IMR-90 (cell line): Measurements from ENCODE around the gene SEC14L6. TPM values are rescaled to one million over a fixed set of nuclear protein-coding genes. Genes with fewer than 3 reads are reported as not detected.

Experiments used
- ATAC-seq: fragments of 200-7000 bp; cut with Tn5 transposase; 2 replicates; pipeline ENCODE4 v1.9.1; 2020; ENCODE audit warnings: low read depth, mild to moderate bottlenecking, moderate library complexity
- BruUV-seq: library from RNA; stranded (reverse); fragments of 400-500 nt; replicated peaks from 2 replicates; lab custom pipeline; 2021; lab: Mats Ljungman, UMichigan
- CTCF ChIA-PET: fragments of 300-600 bp; formaldehyde crosslinking; extraction: SDS; loops from one replicate; lab custom pipeline; 2021; ENCODE audit warnings: antibody characterized with exemption; lab: Yijun Ruan, JAX
- POLR2A ChIA-PET: fragments of 300-600 bp; sonication (Branson Sonifier 250); formaldehyde crosslinking; loops from one replicate; lab custom pipeline; 2022; ENCODE audit warnings: antibody characterized with exemption; ENCODE audit not compliant: unreplicated experiment; lab: Charles Lee
- DNase-seq: peaks from one replicate; pipeline ENCODE4 v3.0.0; 2013
- H2AFZ ChIP-seq: replicated peaks from 2 replicates; pipeline ENCODE3; 2013; ENCODE audit warnings: low read length, mild to moderate bottlenecking; ENCODE audit not compliant: poor library complexity
- H2AK5ac ChIP-seq: 2 replicates; pipeline ENCODE4 v1.6.1; 2013; ENCODE audit warnings: low read depth, low read length, inconsistent platforms
- H2AK9ac ChIP-seq: replicated peaks from 2 replicates; pipeline ENCODE3; 2013; ENCODE audit warnings: mild to moderate bottlenecking, low read depth, low read length, moderate library complexity; ENCODE audit not compliant: poor library complexity
- H2BK120ac ChIP-seq: 2 replicates; pipeline ENCODE4 v1.6.1; 2013; ENCODE audit warnings: low read depth, low read length, inconsistent platforms
- H2BK15ac ChIP-seq: 3 replicates; pipeline ENCODE4 v1.6.1; 2013; ENCODE audit warnings: low read depth, low read length, inconsistent platforms
- H2BK20ac ChIP-seq: 2 replicates; pipeline ENCODE4 v1.6.1; 2013; ENCODE audit warnings: low read depth, mild to moderate bottlenecking, inconsistent platforms, low read length, moderate library complexity
- H2BK5ac ChIP-seq: 2 replicates; pipeline ENCODE4 v1.6.1; 2013; ENCODE audit warnings: mild to moderate bottlenecking, low read depth, low read length, inconsistent platforms; ENCODE audit not compliant: poor library complexity, severe bottlenecking
- H3K14ac ChIP-seq: replicated peaks from 2 replicates; pipeline ENCODE4 v1.6.1; 2013; ENCODE audit warnings: low read depth, low read length, inconsistent platforms
- H3K18ac ChIP-seq: 2 replicates; pipeline ENCODE4 v1.6.1; 2013; ENCODE audit warnings: low read depth, low read length, control low read depth
- H3K23ac ChIP-seq: 2 replicates; pipeline ENCODE4 v1.6.1; 2013; ENCODE audit warnings: low read depth, low read length, inconsistent platforms
- H3K27ac ChIP-seq: 2 replicates; pipeline ENCODE4 v1.5.1; 2013; ENCODE audit warnings: mild to moderate bottlenecking, control low read depth, low read length; ENCODE audit not compliant: insufficient read depth
- H3K27me3 ChIP-seq: 2 replicates; pipeline ENCODE4 v1.6.1; 2013; ENCODE audit warnings: low read length; ENCODE audit not compliant: control insufficient read depth, insufficient read depth
- H3K36me3 ChIP-seq: 2 replicates; pipeline ENCODE4 v1.6.1; 2013; ENCODE audit warnings: low read length, mixed read lengths; ENCODE audit not compliant: control insufficient read depth, insufficient read depth
- H3K4ac ChIP-seq: 2 replicates; pipeline ENCODE4 v1.6.1; 2013; ENCODE audit warnings: low read depth, low read length, inconsistent platforms
- H3K4me1 ChIP-seq: 2 replicates; pipeline ENCODE4 v1.6.1; 2013; ENCODE audit warnings: low read length, mixed read lengths; ENCODE audit not compliant: control insufficient read depth, insufficient read depth
- H3K4me2 ChIP-seq: 2 replicates; pipeline ENCODE4 v1.6.1; 2013; ENCODE audit warnings: low read depth, mild to moderate bottlenecking, control low read depth, low read length, moderate library complexity
- H3K4me3 ChIP-seq: 2 replicates; pipeline ENCODE4 v1.5.1; 2013; ENCODE audit warnings: low read depth, mild to moderate bottlenecking, control low read depth, low read length, moderate library complexity; ENCODE audit not compliant: insufficient read depth
- H3K56ac ChIP-seq: 2 replicates; pipeline ENCODE4 v1.6.1; 2013; ENCODE audit warnings: low read length, inconsistent platforms; ENCODE audit not compliant: insufficient read depth; ENCODE audit errors: extremely low read depth
- H3K79me1 ChIP-seq, 2 experiments: 2 replicates each; pipeline ENCODE4 v1.6.1; 2013; ENCODE audit warnings: low read length in 2 of 2, inconsistent platforms in 1 of 2, low read depth in 1 of 2
- H3K9ac ChIP-seq: 2 replicates; pipeline ENCODE4 v1.6.1; 2013; ENCODE audit warnings: low read depth, low read length, control low read depth
- H3K9me1 ChIP-seq: 2 replicates; pipeline ENCODE4 v1.6.1; 2013; ENCODE audit warnings: low read length, inconsistent platforms; ENCODE audit not compliant: insufficient read depth
- H3K9me3 ChIP-seq: 2 replicates; pipeline ENCODE4 v1.6.1; 2013; ENCODE audit warnings: low read length; ENCODE audit not compliant: control insufficient read depth, insufficient read depth
- H4K20me1 ChIP-seq: 2 replicates; pipeline ENCODE4 v1.6.1; 2013; ENCODE audit warnings: low read length, inconsistent platforms; ENCODE audit not compliant: insufficient read depth
- H4K5ac ChIP-seq: 2 replicates; pipeline ENCODE4 v1.6.1; 2013; ENCODE audit warnings: mild to moderate bottlenecking, low read depth, low read length, control low read depth
- H4K8ac ChIP-seq, 2 experiments: 2 replicates each; pipeline ENCODE4 v1.6.1; 2013; ENCODE audit warnings: low read depth in 2 of 2, low read length in 2 of 2, control low read depth in 1 of 2, inconsistent platforms in 1 of 2
- H4K91ac ChIP-seq: 2 replicates; pipeline ENCODE4 v1.6.1; 2013; ENCODE audit warnings: low read depth, low read length, inconsistent platforms; ENCODE audit not compliant: insufficient read depth
- BHLHE40 ChIP-seq: fragments of 150-350 bp; IDR thresholded peaks from 2 replicates; pipeline ENCODE4 v1.6.1; 2016; ENCODE audit warnings: mild to moderate bottlenecking, low read depth, low read length
- CEBPB ChIP-seq: IDR thresholded peaks from 2 replicates; pipeline ENCODE4 v1.6.1; 2012; ENCODE audit warnings: low read depth, low read length, improper control_type of control experiment
- CHD1 ChIP-seq: IDR thresholded peaks from 2 replicates; pipeline ENCODE4 v1.6.1; 2012; ENCODE audit warnings: low read depth, low read length, improper control_type of control experiment
- FOS ChIP-seq: fragments of 150-350 bp; IDR thresholded peaks from 2 replicates; pipeline ENCODE4 v1.6.1; 2016; ENCODE audit warnings: low read depth, low read length
- MAFK ChIP-seq: IDR thresholded peaks from 2 replicates; pipeline ENCODE4 v1.6.1; 2012; ENCODE audit warnings: low read depth, low read length, improper control_type of control experiment
- MAZ ChIP-seq: IDR thresholded peaks from 2 replicates; pipeline ENCODE4 v1.6.1; 2012; ENCODE audit warnings: low read depth, mild to moderate bottlenecking, low read length, improper control_type of control experiment, moderate library complexity, borderline replicate concordance
- MXI1 ChIP-seq: IDR thresholded peaks from 2 replicates; pipeline ENCODE4 v1.6.1; 2012; ENCODE audit warnings: low read depth, mild to moderate bottlenecking, low read length, moderate library complexity, borderline replicate concordance
- NFE2L2 ChIP-seq: fragments of 150-350 bp; IDR thresholded peaks from 2 replicates; pipeline ENCODE4 v1.6.1; 2016; ENCODE audit warnings: low read depth, mild to moderate bottlenecking, low read length
- POLR2A ChIP-seq: IDR thresholded peaks from 2 replicates; pipeline ENCODE4 v1.6.1; 2012; ENCODE audit warnings: mild to moderate bottlenecking, low read depth, low read length
- RAD21 ChIP-seq: IDR thresholded peaks from 2 replicates; pipeline ENCODE4 v1.6.1; 2012; ENCODE audit warnings: low read length, improper control_type of control experiment
- RCOR1 ChIP-seq: IDR thresholded peaks from 2 replicates; pipeline ENCODE4 v1.6.1; 2012; ENCODE audit warnings: mild to moderate bottlenecking, low read length, improper control_type of control experiment; ENCODE audit not compliant: insufficient replicate concordance
- RFX5 ChIP-seq: IDR thresholded peaks from 2 replicates; pipeline ENCODE4 v1.8.0; 2012; ENCODE audit warnings: low read depth, mild to moderate bottlenecking, low read length, moderate library complexity
- SMC3 ChIP-seq: fragments of 150-350 bp; IDR thresholded peaks from 2 replicates; pipeline ENCODE4 v1.6.1; 2016; ENCODE audit warnings: low read depth, mild to moderate bottlenecking, antibody characterized with exemption, low read length, moderate library complexity
- WGBS, 2 experiments: methylation state at CpG; one replicate each; pipeline versions ENCODE4 v1.1.5 to v1.1.7; 2013; ENCODE audit warnings: missing lambda C conversion rate in 2 of 2; ENCODE audit not compliant: insufficient read length in 1 of 2; ENCODE audit errors: extremely low coverage in 2 of 2; 5-methylcytosine and 5-hydroxymethylcytosine counted together
- dilution Hi-C: fragments of 300-500 bp; cut with HindIII; formaldehyde crosslinking; loops from one replicate; pipeline ENCODE4 v1.14.3; 2018; ENCODE audit warnings: low sequenced_read_pairs; ENCODE audit not compliant: unreplicated experiment
- in situ Hi-C: fragments of 300-500 bp; cut with MboI; formaldehyde crosslinking; loops from 3 replicates; pipeline ENCODE4 v1.14.3; 2019; ENCODE audit warnings: low sequenced_read_pairs, inconsistent platforms, mixed read lengths
- intact Hi-C: fragments of 100-400 bp; cut with micrococcal nuclease; formaldehyde crosslinking; loops from 2 replicates; pipeline ENCODE4 v1.10.0; 2022
- polyA plus RNA-seq, 3 experiments: library from polyadenylated mRNA; depleted of rRNA; stranded (reverse); fragments of >200 nt; gene quantifications; 2 replicates each; pipeline ENCODE4 v1.2.3, GENCODE V29; 2012; ENCODE audit warnings: low replicate concordance in 1 of 3
- total RNA-seq: library from RNA; depleted of rRNA; stranded (reverse); fragments of >200 nt; gene quantifications from 2 replicates; pipeline ENCODE4 v1.2.3, GENCODE V29; 2012
- TF ChIP-seq, protein P1 (sequence below): fragments of 150-350 bp; IDR thresholded peaks from 2 replicates; pipeline ENCODE4 v1.6.1; 2017; ENCODE audit warnings: mild to moderate bottlenecking, antibody characterized with exemption, low read length, low read depth
- TF ChIP-seq, protein P2 (sequence below): conservative IDR thresholded peaks from 2 replicates; pipeline ENCODE4 v1.5.1; 2012; ENCODE audit warnings: mild to moderate bottlenecking, low read depth, low read length, improper control_type of control experiment
- TF ChIP-seq, protein P3 (sequence below): fragments of 150-350 bp; IDR thresholded peaks from 2 replicates; pipeline ENCODE4 v1.6.1; 2016; ENCODE audit warnings: low read depth, mild to moderate bottlenecking, low read length, moderate library complexity, borderline replicate concordance

The SEC14L6 gene
- total and polyA plus RNA-seq, 2 of the 4 experiments (the other 2 are of a cell fraction), result 0.09 TPM; not detected in 1

DNA sequence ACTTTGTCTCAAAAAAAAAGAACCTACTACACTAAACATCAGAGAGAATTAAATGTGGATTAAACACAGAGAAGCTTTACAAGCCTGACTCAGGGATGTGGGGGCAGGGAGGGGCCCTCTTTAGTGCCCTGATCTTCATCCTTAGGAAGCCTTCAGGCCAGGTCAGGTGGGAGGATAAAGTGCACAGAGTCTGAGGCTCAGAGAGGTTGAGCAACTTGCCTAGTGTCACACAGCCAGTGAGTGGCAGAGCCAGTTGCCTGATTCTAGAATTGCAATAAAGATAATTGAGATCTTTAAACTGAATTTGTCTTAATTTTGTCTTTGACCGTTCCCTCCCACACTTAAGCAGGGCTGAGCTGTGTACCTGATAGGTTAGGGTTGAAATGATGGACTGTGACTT is 7.2 kb downstream of the SEC14L6 start:
- Histone ChIP-seq H3K4ac (no peak overlapping the region), H3K36me3 (no peaks in the 10 kb centered on the region), H4K20me1 (no peaks in the 10 kb centered on the region; the same call in 1 of the 2 replicates), H2AFZ (no peak overlapping the region), H3K14ac (no peak overlapping the region), H3K4me3 (no peak overlapping the region), H3K9me1 (no peaks in the 10 kb centered on the region), H2BK120ac (no peak overlapping the region), H3K23ac (no peak overlapping the region), H3K9ac (no peak overlapping the region), H2BK5ac (no peak overlapping the region), H2AK9ac (no peak overlapping the region), H3K56ac (no peak overlapping the region), H4K5ac (no peak overlapping the region), H3K79me1 (no peaks in the 10 kb centered on the region), H3K27ac (no peak overlapping the region), H2AK5ac (no peak overlapping the region), H2BK15ac (no peak overlapping the region), H3K18ac (no peak overlapping the region), H4K8ac (no peak overlapping the region), H3K4me1 (peaks cover 2% of the 10 kb centered on the region; the same call in 1 of the 2 replicates), H2BK20ac (no peak overlapping the region), H3K4me2 (no peak overlapping the region), H3K9me3 (no peaks in the 10 kb centered on the region), H3K27me3 (peaks cover 38% of the 10 kb centered on the region), H4K91ac (no peak overlapping the region)
- in situ Hi-C loops (no loop called here), dilution Hi-C loops (no loop called here), intact Hi-C loops (no loop called here)
- TF ChIP-seq NFE2L2 (no peak), RFX5 (no peak), BHLHE40 (no peak), POLR2A (no peak), RCOR1 (no peak), CHD1 (no peak), SMC3 (no peak), FOS (no peak), MXI1 (no peak), MAZ (no peak), CEBPB (no peak), RAD21 (no peak), MAFK (no peak)
- TF ChIP-seq, protein P1, sequence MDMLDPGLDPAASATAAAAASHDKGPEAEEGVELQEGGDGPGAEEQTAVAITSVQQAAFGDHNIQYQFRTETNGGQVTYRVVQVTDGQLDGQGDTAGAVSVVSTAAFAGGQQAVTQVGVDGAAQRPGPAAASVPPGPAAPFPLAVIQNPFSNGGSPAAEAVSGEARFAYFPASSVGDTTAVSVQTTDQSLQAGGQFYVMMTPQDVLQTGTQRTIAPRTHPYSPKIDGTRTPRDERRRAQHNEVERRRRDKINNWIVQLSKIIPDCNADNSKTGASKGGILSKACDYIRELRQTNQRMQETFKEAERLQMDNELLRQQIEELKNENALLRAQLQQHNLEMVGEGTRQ, result no peak
- TF ChIP-seq, protein P2, sequence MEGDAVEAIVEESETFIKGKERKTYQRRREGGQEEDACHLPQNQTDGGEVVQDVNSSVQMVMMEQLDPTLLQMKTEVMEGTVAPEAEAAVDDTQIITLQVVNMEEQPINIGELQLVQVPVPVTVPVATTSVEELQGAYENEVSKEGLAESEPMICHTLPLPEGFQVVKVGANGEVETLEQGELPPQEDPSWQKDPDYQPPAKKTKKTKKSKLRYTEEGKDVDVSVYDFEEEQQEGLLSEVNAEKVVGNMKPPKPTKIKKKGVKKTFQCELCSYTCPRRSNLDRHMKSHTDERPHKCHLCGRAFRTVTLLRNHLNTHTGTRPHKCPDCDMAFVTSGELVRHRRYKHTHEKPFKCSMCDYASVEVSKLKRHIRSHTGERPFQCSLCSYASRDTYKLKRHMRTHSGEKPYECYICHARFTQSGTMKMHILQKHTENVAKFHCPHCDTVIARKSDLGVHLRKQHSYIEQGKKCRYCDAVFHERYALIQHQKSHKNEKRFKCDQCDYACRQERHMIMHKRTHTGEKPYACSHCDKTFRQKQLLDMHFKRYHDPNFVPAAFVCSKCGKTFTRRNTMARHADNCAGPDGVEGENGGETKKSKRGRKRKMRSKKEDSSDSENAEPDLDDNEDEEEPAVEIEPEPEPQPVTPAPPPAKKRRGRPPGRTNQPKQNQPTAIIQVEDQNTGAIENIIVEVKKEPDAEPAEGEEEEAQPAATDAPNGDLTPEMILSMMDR, result no peak
- TF ChIP-seq, protein P3, sequence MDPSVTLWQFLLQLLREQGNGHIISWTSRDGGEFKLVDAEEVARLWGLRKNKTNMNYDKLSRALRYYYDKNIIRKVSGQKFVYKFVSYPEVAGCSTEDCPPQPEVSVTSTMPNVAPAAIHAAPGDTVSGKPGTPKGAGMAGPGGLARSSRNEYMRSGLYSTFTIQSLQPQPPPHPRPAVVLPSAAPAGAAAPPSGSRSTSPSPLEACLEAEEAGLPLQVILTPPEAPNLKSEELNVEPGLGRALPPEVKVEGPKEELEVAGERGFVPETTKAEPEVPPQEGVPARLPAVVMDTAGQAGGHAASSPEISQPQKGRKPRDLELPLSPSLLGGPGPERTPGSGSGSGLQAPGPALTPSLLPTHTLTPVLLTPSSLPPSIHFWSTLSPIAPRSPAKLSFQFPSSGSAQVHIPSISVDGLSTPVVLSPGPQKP, result no peak
- CTCF ChIA-PET, result no interaction called here
- no CpG with 5 or more reads among the region's 1 CpG for WGBS, 2 experiments
- POLR2A ChIA-PET, result no interaction called here
- ATAC-seq (no peak), DNase-seq (no peak)
- BruUV-seq, result no TSS peak
